Effector CD4-positive, alpha-beta T cell (primary cell): ENCODE data around the gene MTHFD1L.

ENCODE experiments used
- DNase-seq: peaks from one replicate; pipeline ENCODE4 v3.0.0-alpha.2; 2020

Gene MTHFD1L

DNA sequence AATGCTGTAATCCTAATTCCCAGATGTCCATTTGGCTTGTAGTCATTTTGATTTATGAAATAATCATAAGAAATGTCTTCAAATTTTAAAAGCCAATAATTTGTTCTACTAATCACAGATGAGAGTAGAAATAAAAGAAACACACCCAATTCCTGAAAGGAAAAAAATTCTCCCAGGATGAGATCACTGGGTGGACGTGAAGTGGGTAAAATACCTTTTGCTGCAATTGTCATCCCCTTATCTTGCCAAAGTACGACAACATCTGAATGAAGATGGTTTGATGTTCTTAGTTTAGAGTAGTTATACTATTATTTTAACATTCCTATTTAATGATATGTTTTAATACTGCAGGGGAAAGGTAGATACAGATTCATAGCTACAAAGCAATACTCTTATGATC, 33.7 kb downstream of the MTHFD1L start:
- DNase-seq: no peak

DNA sequence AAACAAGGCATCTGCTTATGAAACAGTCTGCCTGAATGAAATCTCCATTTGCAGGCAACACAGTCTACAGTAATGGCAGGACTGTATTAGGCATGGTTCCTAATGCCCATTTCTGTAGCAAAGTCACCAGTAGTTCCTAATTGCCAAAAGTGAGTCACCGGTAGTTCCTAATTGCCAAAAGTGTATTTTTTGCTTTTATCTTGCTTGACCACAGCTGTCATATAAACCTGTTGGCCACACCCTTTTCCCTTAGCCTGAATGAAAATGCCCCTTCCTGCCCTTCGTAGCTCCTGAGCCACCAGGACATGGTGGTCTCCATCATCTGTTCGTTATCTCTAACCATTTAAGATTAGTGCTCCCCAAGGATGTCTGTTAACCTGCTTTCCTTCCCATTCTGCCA, 34.5 kb downstream of the MTHFD1L start:
- DNase-seq: no peak

DNA sequence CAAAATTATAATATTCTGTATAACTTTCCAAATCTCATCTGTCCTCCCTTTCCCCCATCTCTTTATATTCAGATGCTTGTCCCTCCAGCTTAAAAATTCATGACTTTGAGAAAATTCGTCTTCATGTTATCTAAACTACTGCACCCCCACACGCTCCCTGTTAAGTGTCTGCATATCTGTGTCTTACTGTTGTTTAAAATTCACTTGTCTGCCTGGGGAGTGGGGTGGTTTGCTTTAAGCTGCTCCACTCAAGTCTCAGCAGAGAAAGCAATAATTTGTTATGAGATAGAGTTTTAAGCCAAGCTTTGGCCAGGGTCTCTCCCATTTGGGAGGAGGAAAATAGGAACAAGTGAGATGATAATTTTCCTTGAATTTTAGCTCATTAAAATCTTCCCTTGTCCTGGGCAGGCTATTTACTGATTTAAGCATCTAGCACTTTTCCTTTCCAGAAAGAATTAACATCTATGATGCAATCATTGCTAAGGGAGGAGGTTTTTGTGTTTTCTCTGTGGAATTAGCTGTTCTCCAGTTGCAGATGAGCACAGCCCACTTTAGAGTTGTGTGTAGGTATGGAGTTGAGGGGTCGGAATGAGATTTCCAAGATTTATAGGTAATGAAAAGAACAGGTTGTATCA, 36.8 kb downstream of the MTHFD1L start:
- DNase-seq: no peak

DNA sequence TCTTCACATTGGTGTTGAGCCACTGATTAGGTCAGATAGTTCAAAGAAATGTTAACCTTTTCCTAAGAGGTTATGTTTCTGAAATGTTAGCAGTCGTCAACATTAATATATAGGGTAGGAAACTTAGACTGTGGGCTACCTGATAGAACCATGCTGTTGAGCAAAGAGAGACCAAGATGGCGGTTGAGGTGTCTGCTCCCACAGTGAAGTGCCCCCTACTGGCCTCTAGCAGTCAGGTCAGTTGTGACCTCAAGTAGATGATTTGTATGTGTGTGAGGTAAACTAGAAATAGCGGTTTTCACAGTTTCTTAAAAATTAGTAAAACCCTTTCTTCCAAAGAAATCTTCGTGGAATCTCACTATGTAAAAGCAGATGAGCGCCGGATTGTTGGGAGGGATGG, 40.3 kb downstream of the MTHFD1L start:
- DNase-seq: no peak

DNA sequence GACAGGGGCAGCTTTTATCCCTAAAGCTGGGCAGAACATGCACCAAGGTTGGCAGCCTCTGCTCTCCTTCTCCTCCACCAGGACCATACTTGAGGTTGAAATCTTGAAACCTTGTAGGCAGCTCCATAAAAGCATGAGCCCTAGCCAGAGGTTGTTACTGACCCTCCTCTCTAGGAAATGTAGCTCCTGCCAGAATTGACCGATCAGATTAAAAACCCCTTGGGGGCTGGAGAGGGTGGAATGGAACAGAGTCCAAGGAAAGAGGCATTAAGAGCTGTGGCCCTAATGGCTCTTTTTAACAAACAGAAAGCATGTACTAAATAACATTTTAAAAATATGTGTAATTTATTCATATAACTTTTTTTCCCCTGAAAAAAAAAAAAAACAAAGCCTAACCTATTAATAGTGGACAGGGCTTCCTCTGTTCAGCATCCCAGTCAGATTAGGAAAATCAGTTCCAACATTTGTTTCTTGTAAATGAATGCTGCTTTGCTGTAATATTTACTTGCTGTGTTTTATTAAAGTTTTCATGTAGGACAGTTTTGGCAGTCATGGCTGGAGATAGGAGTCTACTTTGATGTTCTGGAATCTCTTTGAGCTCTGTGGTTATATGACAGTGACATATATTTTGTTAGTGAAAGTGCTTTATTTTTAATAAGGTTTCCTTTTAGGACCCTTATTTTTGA, 41.3 kb downstream of the MTHFD1L start:
- no peak for DNase-seq

DNA sequence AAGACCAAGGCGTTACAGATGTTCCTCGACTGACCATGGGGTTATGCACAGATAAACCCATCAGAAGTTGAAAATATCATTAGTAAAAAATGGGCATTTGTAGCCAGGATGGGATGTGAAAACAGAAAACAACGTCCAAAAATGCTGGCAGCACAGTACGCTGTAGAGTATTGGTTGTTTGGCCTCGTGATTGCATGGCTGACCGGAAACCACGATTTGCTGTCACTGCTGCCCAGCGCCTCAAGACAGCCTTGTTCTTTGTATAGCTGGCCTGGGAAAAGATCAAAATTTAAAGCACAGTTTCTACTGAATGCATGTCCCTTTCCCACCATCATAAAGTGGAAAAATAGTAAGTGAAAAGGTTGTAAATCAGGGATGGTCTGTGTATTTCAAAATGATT, 41.9 kb downstream of the MTHFD1L start:
- DNase-seq: no peak

DNA sequence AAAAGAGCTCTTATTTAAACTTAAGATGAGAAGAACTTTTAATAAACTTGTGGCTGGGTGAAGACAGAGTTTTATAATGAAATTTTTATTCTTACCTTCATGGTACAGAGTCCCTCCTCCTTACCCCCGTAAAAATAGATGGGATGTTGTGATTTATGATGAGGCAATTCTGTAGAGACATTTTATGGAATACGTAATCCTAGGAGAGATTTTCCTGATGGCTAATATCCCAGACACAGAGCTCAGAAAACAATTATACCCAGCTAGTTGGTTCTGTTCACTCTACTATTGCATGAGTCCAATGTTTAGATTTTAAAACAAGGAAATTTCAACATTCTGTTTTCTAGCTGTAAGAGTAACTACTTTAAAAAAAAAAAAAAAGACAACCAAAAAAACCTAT, 43.4 kb downstream of the MTHFD1L start:
- DNase-seq: no peak

DNA sequence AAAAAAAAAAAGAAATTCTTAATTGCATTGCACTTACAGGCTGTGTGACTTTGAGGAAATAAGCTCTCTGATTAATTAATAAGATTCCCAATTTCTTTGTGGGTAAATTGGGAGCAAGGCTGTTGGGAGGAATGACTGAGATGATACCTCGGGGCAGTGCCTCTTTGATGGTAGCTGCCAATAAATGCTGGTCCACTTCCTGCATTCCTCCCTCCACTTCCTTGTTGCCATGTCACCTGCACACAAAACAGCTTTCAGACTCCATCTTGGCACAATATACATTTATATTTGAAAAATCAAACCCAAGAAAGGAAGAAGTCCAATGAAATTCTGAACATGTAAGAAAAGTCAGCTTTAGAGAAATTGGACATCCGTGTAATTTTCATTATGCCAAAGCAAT, 45.1 kb downstream of the MTHFD1L start:
- DNase-seq: no peak

DNA sequence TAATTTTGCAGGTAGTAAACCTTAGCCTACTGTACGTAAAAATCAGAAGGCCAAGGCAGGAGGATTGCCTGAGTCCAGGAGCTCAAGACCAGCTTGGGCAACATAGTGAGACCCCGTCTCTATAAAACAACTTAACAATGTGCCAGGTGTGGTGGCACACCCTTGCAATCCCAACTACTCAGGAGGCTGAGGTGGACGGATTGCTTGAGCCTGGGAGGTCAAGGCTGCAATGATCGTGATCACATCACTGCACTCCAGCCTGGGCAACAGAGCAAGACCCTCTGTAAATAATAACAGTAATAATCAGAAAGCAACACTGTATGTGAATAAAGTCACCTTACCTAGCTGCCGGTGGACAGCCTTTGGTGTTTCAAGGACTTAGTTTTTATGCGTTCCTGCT, 48.9 kb downstream of the MTHFD1L start:
- DNase-seq: no peak

DNA sequence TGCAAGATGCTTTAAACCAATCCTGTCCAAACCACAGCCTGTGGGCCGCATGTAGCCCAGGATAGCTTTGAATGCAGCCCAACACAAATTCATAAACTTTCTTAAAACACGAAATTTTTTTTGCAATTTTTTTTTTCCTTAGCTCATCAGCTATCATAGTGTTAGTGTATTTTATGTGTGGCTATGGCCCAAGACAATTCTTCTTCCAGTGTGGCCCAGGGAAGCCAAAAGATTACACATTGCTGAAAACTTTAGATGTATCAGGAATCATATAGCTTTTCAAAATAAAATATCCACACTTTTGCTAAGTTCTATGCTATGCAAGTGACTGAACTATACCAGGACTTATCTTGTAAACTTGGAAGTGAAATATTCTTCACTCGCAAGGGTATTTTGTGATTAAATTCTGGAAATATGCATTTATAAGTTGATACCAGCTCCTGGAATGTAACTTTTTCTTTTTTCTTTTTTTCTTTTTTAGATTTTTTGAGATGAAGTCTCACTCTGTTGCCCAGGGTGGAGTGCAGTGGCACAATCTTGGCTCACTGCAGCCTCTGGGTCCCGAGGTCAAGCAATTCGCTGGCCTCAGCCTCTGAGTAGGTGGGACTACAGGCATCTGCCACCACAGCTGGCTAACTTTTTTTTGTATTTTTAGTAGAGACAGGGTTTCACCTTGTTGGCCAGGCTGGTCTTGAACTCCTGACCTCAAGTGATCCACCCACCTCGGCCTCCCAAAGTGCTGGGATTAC, 49.8 kb downstream of the MTHFD1L start:
- DNase-seq: no peak

DNA sequence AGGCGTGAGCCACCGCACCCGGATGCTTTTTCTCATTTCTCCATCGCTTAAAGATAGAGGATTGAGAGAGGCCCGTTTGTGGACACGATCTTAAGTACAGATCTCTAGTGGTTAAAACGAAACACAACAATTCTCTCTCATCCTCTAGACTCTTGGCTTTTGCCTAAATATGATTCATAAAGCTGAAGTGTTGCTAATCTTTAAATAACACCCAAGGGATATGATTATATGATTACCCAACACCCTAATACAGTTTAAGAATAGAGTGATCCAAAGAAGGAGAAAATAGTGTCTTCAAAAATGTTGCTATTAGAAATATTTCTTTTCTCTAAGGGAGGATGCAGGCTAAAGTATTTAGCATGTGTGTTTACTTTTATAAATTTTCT, 50.4 kb downstream of the MTHFD1L start:
- DNase-seq: no peak

DNA sequence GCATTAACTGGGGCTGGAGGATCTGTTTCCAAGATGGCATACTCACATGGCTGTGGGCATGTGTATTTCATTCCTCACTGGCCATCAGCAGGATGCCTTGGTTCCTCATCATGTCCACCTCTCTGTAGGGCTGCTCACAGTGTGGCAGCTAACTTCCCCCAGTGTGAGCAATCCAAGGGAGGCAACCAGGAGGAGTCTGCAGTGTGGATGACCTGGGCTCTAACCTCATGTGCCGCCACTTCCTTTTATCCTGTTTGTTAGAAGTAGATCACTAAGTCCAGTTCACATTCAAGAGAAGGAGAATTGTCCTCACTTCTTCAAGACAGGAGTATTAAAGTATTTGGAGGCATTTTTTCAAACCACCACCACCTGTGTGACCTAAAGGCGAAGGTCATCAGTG, 54.4 kb downstream of the MTHFD1L start:
- no peak for DNase-seq

DNA sequence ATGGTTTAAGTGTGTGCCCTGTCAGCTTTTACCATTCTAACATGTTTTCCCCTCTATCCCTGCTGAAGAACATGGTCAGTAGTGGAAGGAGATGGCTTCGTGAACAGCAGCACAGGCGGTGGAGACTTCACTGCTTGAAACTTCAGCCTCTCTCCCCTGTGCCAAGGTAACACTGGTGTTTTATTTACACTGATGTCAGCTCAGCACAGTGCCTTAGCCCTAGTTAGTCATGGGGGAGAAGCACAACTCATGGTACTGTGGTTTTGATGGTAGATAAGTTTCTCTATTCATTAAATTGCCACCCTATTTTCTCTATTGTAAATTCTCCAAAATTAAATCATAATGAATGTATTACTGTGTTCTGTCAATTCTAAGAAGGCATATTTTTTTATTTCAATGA, 56.6 kb downstream of the MTHFD1L start:
- no peak for DNase-seq

DNA sequence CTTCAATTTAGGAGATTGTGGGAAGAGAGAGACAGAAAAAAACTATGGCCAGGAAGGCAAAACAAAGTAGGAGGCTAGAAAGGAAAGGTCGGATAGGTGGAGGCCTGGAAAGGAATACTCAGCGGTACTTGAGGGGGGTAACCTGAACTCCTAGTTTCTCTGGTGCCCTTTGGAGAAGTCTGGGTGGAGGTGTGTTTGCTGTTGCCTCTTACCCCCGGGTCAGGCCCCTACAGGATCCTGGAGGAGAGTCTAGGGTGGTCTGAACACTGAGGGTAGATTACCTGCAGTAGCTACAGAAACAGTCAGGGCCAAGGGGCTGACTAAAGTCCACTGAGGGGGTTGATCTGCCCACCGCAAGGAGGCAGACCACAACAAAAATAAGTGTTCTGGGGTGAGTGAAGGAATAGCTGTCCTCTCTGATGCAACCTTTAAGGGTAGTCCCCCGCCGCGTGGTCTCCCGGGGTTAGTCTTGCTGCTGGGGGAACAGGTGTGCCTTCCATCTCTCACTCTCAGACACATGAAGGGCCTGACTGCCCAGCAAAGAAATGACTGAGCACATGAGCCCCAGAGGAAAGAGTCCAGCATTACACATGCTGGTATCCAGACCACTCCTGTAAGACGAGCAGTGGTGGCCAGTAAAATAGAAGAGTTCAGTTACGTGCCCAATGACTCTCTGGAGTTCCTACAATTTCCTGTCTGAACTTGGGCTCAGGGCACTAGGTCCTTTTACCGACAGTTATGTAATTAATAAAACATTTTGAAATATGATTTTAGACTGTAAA, 59.5 kb downstream of the MTHFD1L start:
- DNase-seq: no peak

DNA sequence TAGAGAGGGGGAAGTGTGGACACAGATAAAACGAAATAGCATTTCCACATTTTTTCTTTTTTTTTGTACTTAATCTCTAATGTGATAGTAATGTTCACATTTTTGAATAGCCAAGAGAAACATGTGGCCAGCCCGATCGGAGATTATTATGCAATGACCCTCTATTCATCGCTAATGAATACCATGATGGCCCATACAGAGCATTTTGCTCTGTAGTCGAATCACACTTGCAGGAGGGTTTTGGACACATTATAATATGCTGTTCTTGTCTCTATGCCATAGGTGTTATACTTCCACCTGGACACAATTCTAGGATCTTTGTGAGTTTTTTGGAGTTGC, 60.1 kb downstream of the MTHFD1L start:
- no peak for DNase-seq

DNA sequence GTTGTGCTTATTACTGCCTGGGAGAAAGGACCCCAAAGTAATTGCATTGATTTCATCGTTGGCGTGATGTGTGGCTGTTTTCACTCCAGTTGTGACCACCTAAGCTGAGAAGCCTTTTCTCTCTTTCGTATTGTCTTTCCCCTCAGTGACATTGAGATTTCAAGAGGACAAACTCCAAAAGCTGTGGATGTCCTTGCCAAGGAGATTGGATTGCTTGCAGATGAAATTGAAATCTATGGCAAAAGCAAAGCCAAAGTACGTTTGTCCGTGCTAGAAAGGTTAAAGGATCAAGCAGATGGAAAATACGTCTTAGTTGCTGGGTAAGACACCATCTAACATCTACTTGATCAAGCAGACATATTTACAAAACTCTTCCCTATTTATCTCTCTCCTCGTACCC, 60.5 kb downstream of the MTHFD1L start:
- DNase-seq: no peak

DNA sequence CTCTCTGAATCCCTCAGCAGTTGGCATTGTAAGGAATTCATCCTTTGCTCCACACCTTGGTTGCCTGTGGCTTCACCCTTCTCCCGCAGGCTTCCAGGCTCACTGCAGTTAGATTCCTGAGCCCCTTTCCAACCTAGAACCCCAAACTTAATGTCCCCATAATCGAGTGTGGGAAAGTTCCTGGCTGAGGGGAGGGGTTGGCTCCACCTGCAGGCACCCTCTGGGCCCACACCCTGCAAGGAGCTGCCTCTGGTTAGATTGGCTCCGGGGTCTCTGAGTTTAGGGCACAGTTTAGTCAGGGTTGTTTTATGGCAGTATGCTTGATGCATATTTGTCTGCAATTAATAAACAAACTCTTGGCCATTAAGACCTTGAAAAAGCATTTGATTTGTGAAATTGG, 63.4 kb downstream of the MTHFD1L start:
- no peak for DNase-seq

DNA sequence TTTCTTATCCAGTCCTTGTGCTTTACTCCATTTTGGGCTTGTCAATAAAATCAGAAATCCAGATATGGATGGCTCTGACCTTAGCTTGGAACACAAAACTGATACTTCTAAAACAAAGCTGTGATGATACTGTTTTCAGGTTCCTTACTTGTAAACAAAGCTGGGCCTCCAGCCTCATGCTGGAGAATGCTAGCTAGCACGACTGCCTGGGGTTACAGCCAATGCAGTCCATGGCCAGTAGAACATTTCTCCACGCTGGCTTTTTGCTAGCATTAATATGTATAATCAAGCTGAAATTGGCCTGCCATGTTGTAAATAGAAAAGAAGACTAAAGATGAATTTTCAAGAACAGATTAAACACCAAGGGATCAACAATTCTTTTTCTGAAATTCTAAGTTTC, 63.9 kb downstream of the MTHFD1L start:
- DNase-seq: no peak

DNA sequence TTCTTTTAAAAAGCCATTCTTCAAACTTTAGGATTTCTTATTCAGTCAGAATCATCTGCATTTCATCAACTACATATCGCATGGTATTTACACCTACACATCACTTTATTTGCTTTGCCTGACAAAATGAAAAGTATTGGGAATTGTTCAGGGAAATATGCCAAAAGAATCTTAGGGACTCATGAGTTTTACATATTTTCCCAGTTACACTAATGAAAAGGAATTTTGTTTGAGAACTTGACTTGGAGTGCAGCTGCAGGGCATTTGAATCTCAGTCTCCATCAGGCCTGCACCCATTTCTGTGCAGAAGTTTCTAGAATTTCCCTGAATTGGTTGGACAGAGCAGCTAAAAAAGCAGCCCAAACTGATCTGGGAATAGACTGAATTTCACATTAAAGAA, 65.3 kb downstream of the MTHFD1L start:
- no peak for DNase-seq

DNA sequence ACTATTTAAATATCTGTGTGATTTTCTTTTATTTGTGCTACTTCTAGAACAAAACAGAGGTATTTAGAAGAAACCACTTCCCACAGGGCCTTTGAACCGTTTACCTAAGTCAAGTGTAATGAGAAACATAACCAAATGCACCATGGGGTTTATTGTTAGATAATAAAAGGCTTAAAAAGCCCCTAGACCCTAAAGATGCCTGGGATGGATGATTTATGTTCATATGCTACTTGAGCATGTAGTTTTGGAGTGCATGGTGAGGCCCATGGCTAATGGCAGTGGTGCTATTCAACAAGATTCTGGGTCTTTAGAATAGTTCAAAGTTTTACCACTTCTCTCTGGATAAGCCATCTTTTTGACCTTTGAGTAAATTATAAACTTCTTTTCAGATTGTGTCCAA, 65.9 kb downstream of the MTHFD1L start:
- DNase-seq: no peak

DNA sequence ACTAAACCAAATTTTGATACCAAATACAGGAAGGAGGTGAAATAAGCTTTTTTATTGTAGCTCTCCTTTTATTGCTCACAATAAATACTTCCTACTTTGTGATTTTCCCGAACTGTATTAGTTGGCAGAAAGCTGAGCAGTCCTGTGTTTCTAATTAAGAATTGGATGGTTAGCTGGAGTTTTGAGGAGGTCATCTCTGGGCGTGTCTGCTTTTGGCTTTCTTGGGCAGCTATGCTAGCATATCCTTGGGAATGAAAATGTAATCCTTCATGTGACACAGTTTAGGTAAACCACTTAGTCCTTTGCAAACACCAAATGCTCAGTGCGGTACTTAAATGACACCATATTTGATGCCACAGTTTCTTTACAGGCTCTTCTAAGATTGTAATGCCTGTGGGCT, 67.5 kb downstream of the MTHFD1L start:
- DNase-seq: no peak

DNA sequence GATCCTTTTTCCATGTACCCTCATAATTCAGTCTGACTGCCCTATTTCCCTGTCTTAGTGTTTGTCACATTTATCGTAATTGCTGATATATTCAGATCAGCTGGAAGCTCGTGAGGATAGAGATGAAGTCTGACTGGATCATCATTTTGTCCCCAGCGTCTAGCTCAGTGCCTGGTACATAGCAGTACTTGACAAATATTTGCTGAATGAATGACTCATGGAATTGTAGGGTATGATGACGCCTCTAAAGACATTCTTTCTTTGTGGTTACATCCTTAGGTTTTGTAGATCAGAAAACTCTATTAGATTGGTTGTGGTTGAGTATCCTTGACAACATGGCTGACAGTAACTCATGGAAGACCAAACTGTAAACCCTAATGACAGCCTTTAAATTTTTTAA, 68.9 kb downstream of the MTHFD1L start:
- no peak for DNase-seq

DNA sequence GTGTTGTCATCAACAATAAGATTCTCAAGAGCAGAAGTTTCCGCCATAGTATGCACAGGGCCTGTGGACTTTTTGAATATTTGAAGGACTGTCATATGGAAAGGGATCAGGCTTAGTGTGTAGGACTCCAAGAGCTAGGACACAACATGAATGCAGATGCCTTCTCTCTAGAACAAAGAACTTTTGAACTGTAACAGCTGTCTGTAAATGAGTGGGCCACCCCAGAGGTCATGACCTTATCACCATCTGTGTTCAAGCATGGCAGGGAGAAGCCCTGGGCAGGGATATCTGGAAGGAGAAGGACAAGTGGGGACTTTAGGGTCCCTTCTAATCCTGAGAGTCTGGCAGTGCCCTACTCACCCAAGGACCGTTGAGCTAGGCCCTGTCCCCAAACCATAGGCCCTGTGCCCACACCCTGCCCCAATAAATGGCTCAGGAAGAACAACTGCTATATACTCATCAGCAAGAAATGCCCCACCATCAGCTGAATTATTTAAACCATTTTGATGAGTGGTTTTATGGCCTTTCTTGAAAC, 70.6 kb downstream of the MTHFD1L start:
- no peak for DNase-seq
